Measurements from ENCODE around the gene FER1L5.

Gene FER1L5

GRCh38 chr2:96601382-96602292 is 40.9 kb upstream of the FER1L5 start:
- H3K9ac ChIP-seq = no peak overlapping the region

GRCh38 chr2:96602330-96602823 is 40.2 kb upstream of the FER1L5 start:
- Histone ChIP-seq H3K9ac (no peak overlapping the region), H3K27me3 (ENCODE audit: control insufficient read depth, insufficient read depth, low read length) (no peaks in the 10 kb centered on the region), H3K9me3 (ENCODE audit: control insufficient read depth, low read length) (no peaks in the 10 kb centered on the region), H2AFZ (no peak overlapping the region), H3K4me3 (ENCODE audit: low read depth, low read length) (no peak overlapping the region), H3K4me1 (no peaks in the 10 kb centered on the region), H3K27ac (no peak overlapping the region), H3K79me2 (peaks cover 3% of the 10 kb centered on the region), H3K36me3 (ENCODE audit: control insufficient read depth, insufficient read depth, low read length) (no peaks in the 10 kb centered on the region), H3K4me2 (ENCODE audit: low read length) (no peak overlapping the region)
- no peak for TF ChIP-seq CTCF (IDR thresholded peaks at IDR 0.05)

More at GRCh38 chr2:96601382-96602292, 40.9 kb upstream of the FER1L5 start:
- no peak overlapping the region for H3K27ac ChIP-seq
- no peak for TF ChIP-seq CTCF (IDR thresholded peaks at IDR 0.05)
- no peaks in the 10 kb centered on the region for H3K4me1 ChIP-seq
- no peak overlapping the region for H2AFZ ChIP-seq
- H3K27me3 ChIP-seq (ENCODE audit: control insufficient read depth, insufficient read depth, low read length) = no peaks in the 10 kb centered on the region
- H3K36me3 ChIP-seq (ENCODE audit: control insufficient read depth, insufficient read depth, low read length) = no peaks in the 10 kb centered on the region
- H3K79me2 ChIP-seq = peaks cover 3% of the 10 kb centered on the region
- H3K9me3 ChIP-seq (ENCODE audit: control insufficient read depth, low read length) = no peaks in the 10 kb centered on the region
- no peak overlapping the region for H3K4me3 ChIP-seq (ENCODE audit: low read depth, low read length)
- H3K4me2 ChIP-seq (ENCODE audit: low read length) = no peak overlapping the region

GRCh38 chr2:96604104-96604503 is 38.5 kb upstream of the FER1L5 start:
- H2AFZ ChIP-seq = no peak overlapping the region
- no peaks in the 10 kb centered on the region for H3K9me3 ChIP-seq (ENCODE audit: control insufficient read depth, low read length)
- no peaks in the 10 kb centered on the region for H3K27me3 ChIP-seq (ENCODE audit: control insufficient read depth, insufficient read depth, low read length)
- no peaks in the 10 kb centered on the region for H3K4me1 ChIP-seq
- H3K4me3 ChIP-seq (ENCODE audit: low read depth, low read length) = no peak overlapping the region
- H3K36me3 ChIP-seq (ENCODE audit: control insufficient read depth, insufficient read depth, low read length) = no peaks in the 10 kb centered on the region
- no peak overlapping the region for H3K27ac ChIP-seq
- no peak overlapping the region for H3K4me2 ChIP-seq (ENCODE audit: low read length)
- TF ChIP-seq CTCF (IDR thresholded peaks at IDR 0.05) = no peak
- no peaks in the 10 kb centered on the region for H3K79me2 ChIP-seq
- no peak overlapping the region for H3K9ac ChIP-seq

GRCh38 chr2:96608469-96609455 is 33.8 kb upstream of the FER1L5 start:
- Histone ChIP-seq H3K9ac (no peak overlapping the region), H2AFZ (no peak overlapping the region), H3K27me3 (ENCODE audit: control insufficient read depth, insufficient read depth, low read length) (no peaks in the 10 kb centered on the region), H3K4me3 (ENCODE audit: low read depth, low read length) (no peak overlapping the region), H3K36me3 (ENCODE audit: control insufficient read depth, insufficient read depth, low read length) (no peaks in the 10 kb centered on the region), H3K4me2 (ENCODE audit: low read length) (no peak overlapping the region), H3K9me3 (ENCODE audit: control insufficient read depth, low read length) (no peaks in the 10 kb centered on the region), H3K4me1 (no peaks in the 10 kb centered on the region), H3K79me2 (no peaks in the 10 kb centered on the region), H3K27ac (no peak overlapping the region)
- no peak for TF ChIP-seq CTCF (IDR thresholded peaks at IDR 0.05)

Measured in parathyroid adenoma (tissue), 2 donors.